Adrenal gland (tissue), 5 donors: ENCODE data around the gene CD8A.

Source experiments
- CTCF ChIP-seq, 6 experiments: fragments of 450-650 bp in 4 of 6; fragments of 200-600 bp in 2 of 6; sonication (generic) in 1 of 6; IDR thresholded peaks; 1 replicate in 5 of 6; 2 replicates in 1 of 6; pipeline versions ENCODE4 v1.5.1 to v1.8.0; 2016 to 2021; ENCODE audit warnings: antibody characterized with exemption in 6 of 6, mild to moderate bottlenecking in 2 of 6, moderate library complexity in 1 of 6
- POLR2A ChIP-seq, 2 donors: fragments of 450-650 bp; IDR thresholded peaks; one replicate each; pipeline ENCODE4 v1.6.1; 2017; ENCODE audit warnings: antibody characterized with exemption in 2 of 2, mild to moderate bottlenecking in 2 of 2, moderate library complexity in 1 of 2
- donor health status: DM: no; HTN: no; CAD: no.

GRCh38 chr2:86746939-86747338 lies 43.8 kb downstream of the CD8A start:
- TF ChIP-seq CTCF (IDR thresholded peaks at IDR 0.05) = no peak
- TF ChIP-seq POLR2A (IDR thresholded peaks at IDR 0.05) = no peak
